Hematopoietic multipotent progenitor cell treated with erythropoietin and hydrocortisone succinate and interleukin-3 and kit ligand, for 8 days (in vitro differentiated cells): Measurements from ENCODE around the gene S100A9.
"Not testable (repeated sequence)": the region's sequence is repeated elsewhere in the genome, so short reads cannot be mapped to it uniquely, and the experiment has no call there.

ENCODE experiments used
- DNase-seq: peaks from one replicate; pipeline ENCODE4 v3.0.0-alpha.2; 2015

Gene S100A9

DNA sequence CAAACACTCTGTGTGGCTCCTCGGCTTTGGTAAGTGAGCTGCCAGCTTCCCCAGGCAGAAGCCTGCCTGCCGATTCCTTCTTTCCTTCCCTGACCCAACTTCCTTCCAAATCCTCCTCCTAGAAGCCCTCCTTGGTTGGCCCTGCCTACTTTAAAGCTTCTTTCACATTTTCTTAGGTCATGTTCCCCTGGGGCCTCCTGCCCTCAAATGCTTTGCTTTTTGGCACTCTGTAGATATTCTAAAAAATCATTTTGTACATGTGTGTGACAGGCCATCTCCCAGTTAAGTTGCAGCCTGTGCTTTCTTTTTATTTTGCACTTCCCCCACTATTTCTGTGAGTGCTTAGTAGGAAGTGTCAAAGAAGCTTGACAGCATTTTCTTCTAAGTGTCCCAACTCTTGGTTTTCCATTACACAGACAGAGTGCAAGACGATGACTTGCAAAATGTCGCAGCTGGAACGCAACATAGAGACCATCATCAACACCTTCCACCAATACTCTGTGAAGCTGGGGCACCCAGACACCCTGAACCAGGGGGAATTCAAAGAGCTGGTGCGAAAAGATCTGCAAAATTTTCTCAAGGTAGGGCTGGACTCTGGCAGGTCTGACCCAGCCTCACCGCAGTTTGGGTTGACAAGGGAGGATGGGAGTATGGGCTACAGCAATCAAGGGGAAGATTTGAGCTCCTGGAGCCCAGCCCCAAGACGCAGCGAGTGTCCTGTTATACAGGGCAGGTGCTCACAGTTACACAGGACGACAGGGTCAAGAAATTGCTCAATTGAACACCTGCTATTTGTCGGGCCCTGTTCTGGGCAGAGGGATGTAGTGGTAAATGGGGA lies at the start of gene S100A9:
Gene S100A9 (plus strand): TSS at position 2 of the 838 bp plus-strand sequence. CDS start 430 bp downstream, at position 432.
- no peak for DNase-seq

DNA sequence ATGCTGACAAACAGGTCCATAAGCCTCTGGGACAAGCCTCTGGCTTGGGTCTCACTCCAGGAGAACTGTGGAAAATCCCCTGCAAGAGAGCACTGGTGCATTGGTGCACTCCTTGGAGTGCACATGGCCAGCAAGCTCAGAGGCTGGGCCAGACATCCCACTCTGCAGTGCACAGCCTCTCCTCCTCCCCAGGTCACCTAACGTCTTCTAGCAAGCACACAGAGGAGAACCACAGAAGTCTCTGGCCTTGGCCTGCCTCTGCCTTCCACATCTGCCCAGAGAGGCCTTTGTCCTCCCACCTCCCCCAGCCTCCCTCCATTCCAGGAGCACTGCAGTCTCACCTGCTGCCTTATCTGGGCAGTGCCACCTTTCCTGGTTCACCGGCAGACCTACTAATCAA lies 49.1 kb upstream of the S100A9 start:
- DNase-seq: no peak

GRCh38 chr1:153309441-153309840 lies 48.2 kb upstream of the S100A9 start:
- DNase-seq: no peak

GRCh38 chr1:153310526-153310925 lies 47.1 kb upstream of the S100A9 start:
- DNase-seq: no peak

DNA sequence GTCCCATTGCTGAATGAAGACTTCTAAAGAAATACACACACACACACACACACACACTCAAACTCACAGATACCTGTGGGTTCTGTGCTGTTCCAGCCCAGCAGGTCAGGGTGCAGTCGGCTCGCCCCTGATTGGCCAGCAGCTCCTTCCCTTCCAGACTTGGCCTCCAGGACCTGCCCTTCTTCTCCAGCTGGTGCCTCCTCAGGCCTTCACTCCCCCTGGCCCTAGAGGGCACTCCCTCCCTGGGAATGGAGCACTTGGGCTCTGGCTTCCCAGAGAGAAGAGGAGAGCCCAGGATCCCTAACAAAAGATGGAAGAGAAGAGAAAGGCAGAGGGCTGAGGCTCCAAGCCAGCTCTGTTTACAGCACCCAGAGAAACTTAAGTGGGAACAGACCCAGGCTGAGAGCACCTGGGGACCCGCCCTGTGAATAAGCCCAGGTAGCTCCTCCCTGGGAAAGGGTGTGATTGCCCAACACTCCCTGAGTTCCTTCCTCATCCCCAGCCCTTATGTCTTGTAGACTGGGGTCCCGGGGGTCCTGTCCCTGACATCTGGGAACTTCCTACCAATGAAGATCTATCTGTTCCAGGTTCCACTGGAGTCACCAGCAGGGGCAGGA lies 45.0 kb upstream of the S100A9 start, which contains the start of gene PGLYRP3:
Gene PGLYRP3 (minus strand): TSS at position 383 of the 617 bp plus-strand sequence. CDS start 2,287 bp downstream, outside the sequence.
- DNase-seq: peak; percentile 34

DNA sequence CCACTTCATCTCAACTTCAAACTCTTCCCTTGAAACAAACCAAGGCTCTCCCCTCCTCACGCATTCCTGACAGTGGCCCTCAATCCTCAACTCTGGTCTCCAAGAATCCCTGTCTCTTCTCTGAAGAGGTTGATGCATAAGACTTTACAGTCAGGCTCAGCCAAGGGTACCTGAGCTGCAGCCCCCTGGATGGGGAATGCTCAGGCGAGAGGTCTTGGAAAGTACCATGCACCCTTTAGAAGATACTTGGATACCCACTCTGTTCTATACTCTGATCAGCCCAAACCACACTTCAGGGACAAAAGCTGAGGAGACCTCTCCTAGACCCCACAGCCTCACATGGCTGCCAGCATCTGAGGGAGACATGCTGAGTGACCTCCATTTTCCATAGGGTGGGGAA lies 44.4 kb upstream of the S100A9 start:
- no peak for DNase-seq

GRCh38 chr1:153314388-153314787 lies 43.3 kb upstream of the S100A9 start:
- DNase-seq: not testable (repeated sequence)

DNA sequence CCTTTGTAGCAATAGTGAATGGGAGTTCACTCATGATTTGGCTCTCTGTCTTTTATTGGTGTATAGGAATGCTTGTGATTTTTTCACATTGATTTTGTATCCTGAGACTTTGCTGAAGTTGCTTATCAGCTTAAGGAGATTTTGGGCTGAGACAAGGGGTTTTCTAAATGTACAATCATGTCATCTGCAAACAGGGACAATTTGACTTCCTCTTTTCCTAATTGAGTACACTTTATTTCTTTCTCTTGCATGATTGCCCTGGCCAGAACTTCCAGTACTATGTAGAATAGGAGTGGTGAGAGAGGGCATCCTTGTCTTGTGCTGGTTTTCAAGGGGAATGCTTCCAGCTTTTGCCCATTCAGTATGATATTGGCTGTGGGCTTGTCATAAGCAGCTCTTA lies 41.6 kb upstream of the S100A9 start:
- DNase-seq: not testable (repeated sequence)

GRCh38 chr1:153318145-153318544 lies 39.5 kb upstream of the S100A9 start:
- not testable (repeated sequence) for DNase-seq

- no peak for DNase-seq
These were observed 35.1 kb upstream of the S100A9 start for GRCh38 chr1:153322568-153322967.

GRCh38 chr1:153324912-153325311 lies 32.7 kb upstream of the S100A9 start:
- no peak for DNase-seq

DNA sequence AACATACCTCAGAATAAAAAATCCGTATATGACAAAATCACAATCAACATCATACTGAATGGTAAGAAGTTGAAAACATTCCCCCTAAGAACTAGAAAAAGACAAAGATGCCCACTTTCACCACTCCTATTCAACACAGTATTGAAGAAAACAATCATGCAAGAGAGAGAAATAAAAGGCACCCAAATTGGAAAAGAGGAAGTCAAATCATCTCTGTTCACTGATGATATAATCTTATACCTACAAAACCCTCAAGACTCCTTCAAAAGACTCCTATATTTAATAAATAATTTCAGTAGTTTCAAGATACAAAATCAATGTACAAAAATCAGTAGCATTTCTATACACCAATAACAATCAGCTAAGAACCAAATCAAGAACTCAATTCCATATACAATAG lies 23.8 kb upstream of the S100A9 start:
- DNase-seq: no peak

- no peak for DNase-seq
These were observed 21.0 kb upstream of the S100A9 start for GRCh38 chr1:153336650-153337049.

GRCh38 chr1:153337980-153338853 lies 19.4 kb upstream of the S100A9 start:
- no peak for DNase-seq

DNA sequence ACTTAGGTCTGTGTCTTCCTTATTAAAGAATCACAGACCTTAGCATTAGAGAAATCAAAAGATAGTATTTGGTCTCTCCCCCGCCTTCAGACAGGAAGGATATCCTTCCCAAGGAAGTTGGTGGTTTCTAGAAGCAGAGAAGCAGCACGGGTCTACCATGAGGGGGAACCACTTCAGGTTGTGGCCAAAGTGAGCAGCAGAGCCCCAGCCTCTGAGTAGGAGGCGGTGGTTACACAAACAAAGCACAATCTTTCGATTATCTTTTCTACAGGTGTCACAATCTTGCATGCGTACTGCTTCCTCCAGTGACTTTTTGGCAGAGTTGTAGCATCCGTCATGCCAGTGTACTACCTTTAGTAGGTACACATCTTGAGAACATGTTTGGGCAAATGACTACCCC lies 17.9 kb upstream of the S100A9 start:
- no peak for DNase-seq

DNA sequence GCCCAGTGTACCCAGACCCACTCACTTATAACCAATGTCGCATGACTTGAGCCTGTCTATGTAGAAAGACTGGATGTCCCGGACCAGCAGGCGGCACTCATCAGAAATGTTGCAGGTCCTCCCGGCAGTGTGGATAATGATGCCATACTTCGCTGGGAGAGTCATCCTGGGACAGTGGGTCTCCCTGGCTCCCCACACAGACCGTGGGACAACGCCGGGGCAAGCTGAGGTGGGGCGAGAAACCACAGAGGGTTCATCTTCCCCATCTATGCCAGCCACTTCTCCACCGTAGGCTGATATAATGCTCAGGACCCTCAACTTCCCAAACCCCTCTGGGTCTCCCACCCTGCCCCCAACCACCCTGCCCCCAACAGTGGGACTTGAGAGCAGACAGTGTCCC lies 17.3 kb upstream of the S100A9 start:
- no peak for DNase-seq

DNA sequence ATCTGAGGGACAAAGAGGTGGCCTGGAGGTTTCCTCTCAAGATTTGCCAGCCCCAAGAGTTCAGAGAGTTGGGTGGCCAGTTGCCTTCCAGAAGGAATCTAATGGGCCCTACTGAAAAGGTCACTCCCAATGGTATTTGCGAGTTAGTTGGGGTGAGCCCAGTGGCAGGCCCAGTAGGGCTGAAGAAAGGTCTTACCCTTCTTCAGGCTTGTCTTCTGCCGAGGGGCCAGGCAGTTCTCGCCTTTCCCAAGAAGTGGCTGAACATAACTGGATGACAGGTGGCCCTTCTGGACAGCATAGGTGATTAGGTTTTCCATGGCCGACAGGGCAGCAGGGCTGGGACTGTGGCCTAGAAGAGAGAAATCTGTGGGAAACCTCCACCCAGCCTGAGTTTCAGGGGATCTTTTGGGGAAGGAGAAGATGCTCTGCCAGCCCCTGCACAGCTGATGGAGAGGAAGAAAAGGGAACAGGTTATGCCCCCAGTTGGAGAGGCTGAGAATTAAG lies 16.2 kb upstream of the S100A9 start:
- DNase-seq: no peak

DNA sequence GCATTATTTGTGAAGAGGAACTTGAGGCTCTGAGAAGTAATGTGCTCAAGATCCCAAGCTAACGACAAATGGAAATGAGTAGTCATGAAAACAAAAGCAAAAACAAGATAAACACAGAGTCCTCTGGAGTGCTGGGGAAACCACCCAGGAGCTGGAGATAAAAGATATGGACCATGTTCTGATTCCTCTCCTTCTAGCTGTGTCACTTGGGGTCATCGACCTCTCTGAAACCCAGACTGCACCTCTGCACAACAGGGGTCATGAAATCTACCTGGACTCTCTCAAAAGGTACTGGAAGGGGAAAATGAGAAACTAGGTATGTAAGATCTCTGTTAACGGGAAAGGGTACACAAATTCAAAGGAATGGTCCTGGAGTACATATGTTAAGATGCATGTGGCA lies 15.5 kb upstream of the S100A9 start:
- peak; percentile 60 for DNase-seq

GRCh38 chr1:153343040-153343681 lies 14.5 kb upstream of the S100A9 start:
- peak; percentile 14 for DNase-seq

- peak; percentile 98 for DNase-seq
These were observed 13.6 kb upstream of the S100A9 start for GRCh38 chr1:153343811-153344717.

- DNase-seq: peak; percentile 42
These were observed 13.0 kb upstream of the S100A9 start for GRCh38 chr1:153344718-153345025.
